AG04450 (cell line): Measurements from ENCODE around the gene OR4D1. TPM values are rescaled to one million over a fixed set of nuclear protein-coding genes. Genes with fewer than 3 reads are reported as not detected.
"Not testable (repeated sequence)": the region's sequence is repeated elsewhere in the genome, so short reads cannot be mapped to it uniquely, and the experiment has no call there.

ENCODE experiments used
- CTCF ChIA-PET: fragments of 300-600, 350-600 bp; formaldehyde crosslinking; extraction: SDS; loops from one replicate; lab custom pipeline; 2022; ENCODE audit warnings: antibody characterized with exemption, inconsistent platforms; lab: Charles Lee
- POLR2A ChIA-PET: fragments of 350-600 bp; formaldehyde crosslinking; extraction: SDS; loops from one replicate; lab custom pipeline; 2021; ENCODE audit warnings: antibody characterized with exemption, inconsistent platforms; lab: Yijun Ruan, JAX
- DNase-seq: peaks from one replicate; pipeline ENCODE4 v3.0.0-alpha.2; 2011; ENCODE audit warnings: low read depth, low spot score
- H3K27ac ChIP-seq: one replicate; pipeline ENCODE4 v1.5.1; 2012; ENCODE audit warnings: low read depth, low read length, control low read depth
- H3K27me3 ChIP-seq: one replicate; pipeline ENCODE4 v1.6.0; 2012; ENCODE audit warnings: low read length; ENCODE audit not compliant: control insufficient read depth, insufficient read depth
- H3K4me3 ChIP-seq: 2 replicates; pipeline ENCODE4 v1.5.1; 2011; ENCODE audit warnings: mild to moderate bottlenecking, low read depth, low read length, control low read depth
- H3K9me3 ChIP-seq: 2 replicates; pipeline ENCODE4 v1.5.1; 2012; ENCODE audit warnings: low read length; ENCODE audit not compliant: control insufficient read depth, insufficient read depth
- polyA minus RNA-seq: library from RNA; depleted of rRNA, polyadenylated mRNA; stranded (reverse); fragments of >200 nt; gene quantifications from 2 replicates; pipeline ENCODE4 v1.2.3, GENCODE V29; 2011; rRNA and poly(A)+ RNA removed
- polyA plus RNA-seq: library from polyadenylated mRNA; depleted of rRNA; stranded (reverse); fragments of >200 nt; gene quantifications from 2 replicates; pipeline ENCODE4 v1.2.3, GENCODE V29; 2011; rRNA removed
- TF ChIP-seq, protein P1 (sequence below): IDR thresholded peaks from 2 replicates; pipeline ENCODE4 v1.5.1; 2011; ENCODE audit warnings: low read depth, low read length, control low read depth, inconsistent platforms

OR4D1 gene
- not detected in 2 replicates for polyA plus RNA-seq
- not detected in 2 replicates for polyA minus RNA-seq

DNA sequence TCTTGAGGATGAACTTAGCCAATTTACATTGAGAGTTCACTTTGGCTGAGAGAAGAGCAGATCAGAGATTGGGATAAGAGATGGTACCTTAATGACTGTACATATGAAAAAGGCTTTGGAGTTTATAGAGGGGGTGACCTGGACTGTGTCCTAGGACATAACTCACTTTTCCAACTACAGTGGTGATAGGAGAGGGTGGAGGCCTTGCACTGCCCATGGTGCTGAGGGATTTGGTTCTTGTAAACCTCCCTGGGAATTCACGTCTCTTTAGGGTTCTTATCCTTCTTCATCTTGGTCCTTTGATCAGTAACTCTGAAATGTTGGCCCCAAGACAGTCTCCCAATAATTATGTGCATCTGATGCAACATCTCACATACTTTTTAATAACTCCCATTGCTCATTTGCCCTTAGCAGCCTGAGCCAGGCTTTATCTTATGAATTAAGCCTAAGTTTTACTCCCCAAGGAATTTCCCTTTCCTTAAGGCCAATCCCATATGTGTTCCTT lies at the start of gene OR4D1:
Gene OR4D1, plus strand, starts transcription at position 455 of the 505 bp plus-strand sequence. CDS start 6,770 bp downstream, outside the sequence.
- DNase-seq, result no peak
- TF ChIP-seq, protein P1, sequence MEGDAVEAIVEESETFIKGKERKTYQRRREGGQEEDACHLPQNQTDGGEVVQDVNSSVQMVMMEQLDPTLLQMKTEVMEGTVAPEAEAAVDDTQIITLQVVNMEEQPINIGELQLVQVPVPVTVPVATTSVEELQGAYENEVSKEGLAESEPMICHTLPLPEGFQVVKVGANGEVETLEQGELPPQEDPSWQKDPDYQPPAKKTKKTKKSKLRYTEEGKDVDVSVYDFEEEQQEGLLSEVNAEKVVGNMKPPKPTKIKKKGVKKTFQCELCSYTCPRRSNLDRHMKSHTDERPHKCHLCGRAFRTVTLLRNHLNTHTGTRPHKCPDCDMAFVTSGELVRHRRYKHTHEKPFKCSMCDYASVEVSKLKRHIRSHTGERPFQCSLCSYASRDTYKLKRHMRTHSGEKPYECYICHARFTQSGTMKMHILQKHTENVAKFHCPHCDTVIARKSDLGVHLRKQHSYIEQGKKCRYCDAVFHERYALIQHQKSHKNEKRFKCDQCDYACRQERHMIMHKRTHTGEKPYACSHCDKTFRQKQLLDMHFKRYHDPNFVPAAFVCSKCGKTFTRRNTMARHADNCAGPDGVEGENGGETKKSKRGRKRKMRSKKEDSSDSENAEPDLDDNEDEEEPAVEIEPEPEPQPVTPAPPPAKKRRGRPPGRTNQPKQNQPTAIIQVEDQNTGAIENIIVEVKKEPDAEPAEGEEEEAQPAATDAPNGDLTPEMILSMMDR, result no peak
- Histone ChIP-seq H3K4me3 (no peak within 1 kb of the TSS), H3K27me3 (peaks cover 2% of the 10 kb centered on the region), H3K27ac (no peak within 1 kb of the TSS), H3K9me3 (no peaks in the 10 kb centered on the region)
- ChIA-PET POLR2A (no interaction called here), CTCF (interaction anchor here (0.6 kb wide), 1 partner anchor 935 kb away, joined by 4 read pairs; no protein-coding TSS in a partner anchor)

DNA sequence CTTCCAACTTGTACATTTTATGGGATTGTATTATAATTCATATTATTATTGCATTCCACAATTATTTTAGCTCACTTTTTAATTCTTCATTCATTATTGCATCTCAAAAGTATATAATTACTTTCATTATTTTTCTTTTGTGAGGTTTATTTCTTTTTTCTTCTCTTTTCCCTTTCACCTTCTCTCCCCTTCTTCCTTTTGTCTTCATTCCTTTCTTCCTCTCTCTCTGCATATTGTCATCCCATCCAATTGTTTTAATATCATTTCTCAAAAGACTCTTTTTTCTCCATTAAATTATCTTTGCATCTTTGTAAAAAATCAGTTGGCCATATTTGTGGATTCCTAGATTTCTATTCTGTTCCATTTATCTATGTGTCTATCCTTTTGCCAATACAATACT lies 47.7 kb upstream of the OR4D1 start:
- CTCF ChIA-PET, result no interaction called here

DNA sequence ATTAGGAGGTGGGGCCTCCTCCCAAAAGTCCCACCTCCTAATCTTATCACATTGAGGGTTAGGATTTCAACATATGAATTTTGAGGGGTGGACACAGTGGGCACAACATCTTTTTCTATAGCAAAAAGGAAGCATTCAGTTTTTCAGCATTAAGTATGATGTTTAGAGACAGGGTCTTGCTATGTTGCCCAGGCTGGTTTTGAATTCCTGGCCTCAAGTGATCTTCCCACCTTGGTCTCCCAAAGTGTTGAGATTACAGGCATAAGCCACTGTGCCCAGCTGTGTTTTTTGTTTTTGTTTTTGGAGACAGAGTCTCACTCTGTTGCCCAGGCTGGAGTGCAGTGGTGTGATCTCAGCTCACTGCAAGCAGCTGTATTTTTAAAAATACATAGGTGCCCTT lies 46.3 kb upstream of the OR4D1 start:
- DNase-seq, H3K27ac ChIP-seq, H3K27me3 ChIP-seq, CTCF ChIA-PET, H3K9me3 ChIP-seq, POLR2A ChIA-PET, H3K4me3 ChIP-seq: not testable (repeated sequence)

More for the DNA sequence above, 47.7 kb upstream of the OR4D1 start:
- Histone ChIP-seq H3K9me3 (no peaks in the 10 kb centered on the region), H3K4me3 (no peak overlapping the region), H3K27ac (no peak overlapping the region), H3K27me3 (no peaks in the 10 kb centered on the region)
- POLR2A ChIA-PET, result no interaction called here
- no peak for DNase-seq
- TF ChIP-seq, protein P1, result no peak

DNA sequence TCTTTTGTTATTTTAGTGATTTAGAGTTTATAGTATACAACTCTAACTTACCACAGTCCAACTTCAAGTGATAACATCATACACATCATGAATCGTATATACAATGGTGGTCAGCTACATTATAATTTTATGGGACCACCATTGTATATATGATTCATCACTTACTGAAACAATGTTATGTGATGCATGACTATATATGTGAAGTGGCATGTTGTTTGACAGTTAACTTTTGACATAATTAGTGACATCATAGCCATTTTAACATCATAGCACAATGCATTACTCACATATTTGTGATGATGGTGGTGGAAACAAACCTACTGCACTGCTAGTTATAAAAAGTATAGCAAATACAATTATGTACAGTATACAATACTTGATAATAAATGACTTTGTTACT lies 43.1 kb upstream of the OR4D1 start:
- DNase-seq, result no peak
- H3K4me3 ChIP-seq, result no peak overlapping the region
- ChIA-PET CTCF (no interaction called here), POLR2A (no interaction called here)
- TF ChIP-seq, protein P1, result no peak
- no peak overlapping the region for H3K27ac ChIP-seq
- no peaks in the 10 kb centered on the region for H3K27me3 ChIP-seq
- no peaks in the 10 kb centered on the region for H3K9me3 ChIP-seq

DNA sequence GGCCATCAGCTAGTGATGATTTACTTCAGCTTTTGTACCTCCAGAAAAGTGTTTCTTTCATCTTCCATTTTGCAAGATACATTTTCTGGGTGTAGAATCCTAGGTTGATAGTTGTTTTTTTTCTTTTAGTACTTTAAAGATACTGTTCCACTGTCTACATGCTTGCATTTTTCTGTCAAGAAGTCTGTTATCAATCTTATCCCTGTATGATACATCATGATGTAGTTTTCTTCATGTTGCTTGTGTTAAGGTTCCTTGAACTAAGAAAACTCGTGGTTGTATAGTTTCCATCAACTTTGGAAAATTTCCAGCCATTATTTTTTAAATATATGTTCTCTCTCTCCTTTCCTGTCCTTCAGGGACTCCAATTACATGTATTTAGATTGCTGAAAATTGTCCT lies 40.9 kb upstream of the OR4D1 start:
- Histone ChIP-seq H3K9me3 (no peaks in the 10 kb centered on the region), H3K4me3 (no peak overlapping the region), H3K27me3 (no peaks in the 10 kb centered on the region), H3K27ac (no peak overlapping the region)
- ChIA-PET CTCF (no interaction called here), POLR2A (no interaction called here)
- no peak for DNase-seq
- TF ChIP-seq, protein P1, result no peak
